CD4-positive, alpha-beta T cell treated with Interleukin-17A for 1 hour (primary cell): Measurements from ENCODE around the gene FAM167B.

Source experiments
- DNase-seq: peaks from one replicate; pipeline ENCODE4 v3.0.0-alpha.2; 2020

Gene FAM167B

GRCh38 chr1:32246888-32247273 is at the start of gene FAM167B:
FAM167B (plus strand) TSS chr1:32247222; CDS start chr1:32247422, 200 bp downstream.
- DNase-seq = no peak

GRCh38 chr1:32197837-32198236 is 49.2 kb upstream of the FAM167B start:
- DNase-seq = no peak

GRCh38 chr1:32198237-32199042 is 48.6 kb upstream of the FAM167B start:
- no peak for DNase-seq

- no peak for DNase-seq
These were observed 47.8 kb upstream of the FAM167B start for GRCh38 chr1:32199043-32199716.

- DNase-seq = no peak
These were observed 47.3 kb upstream of the FAM167B start for GRCh38 chr1:32199717-32200072.

GRCh38 chr1:32200226-32201010 is 46.6 kb upstream of the FAM167B start, which contains the start of gene CCDC28B:
CCDC28B (plus strand) TSS chr1:32200595; CDS start chr1:32201936, 1,341 bp downstream.
- peak; percentile 68 for DNase-seq

- peak; percentile 87 for DNase-seq
These were observed 45.8 kb upstream of the FAM167B start for GRCh38 chr1:32201011-32201855.

- no peak for DNase-seq
These were observed 42.1 kb upstream of the FAM167B start for GRCh38 chr1:32204943-32205361.

GRCh38 chr1:32205401-32206370 is 41.3 kb upstream of the FAM167B start, which contains the start of gene IQCC:
IQCC (plus strand) TSS chr1:32205671; CDS start chr1:32205682, 11 bp downstream.
- peak; percentile 90 for DNase-seq

GRCh38 chr1:32208469-32208868 is 38.6 kb upstream of the FAM167B start:
- no peak for DNase-seq

- DNase-seq = no peak
These were observed 38.1 kb upstream of the FAM167B start, which contains the start of gene DCDC2B for GRCh38 chr1:32208891-32209328. DCDC2B (plus strand) TSS chr1:32209089; CDS start chr1:32209094, 5 bp downstream.

GRCh38 chr1:32215629-32216480 is 31.2 kb upstream of the FAM167B start:
- peak; percentile 71 for DNase-seq

GRCh38 chr1:32216566-32216965 is 30.5 kb upstream of the FAM167B start:
- DNase-seq = no peak

GRCh38 chr1:32219022-32219421 is 28.0 kb upstream of the FAM167B start:
- DNase-seq = no peak

- no peak for DNase-seq
These were observed 26.1 kb upstream of the FAM167B start for GRCh38 chr1:32220746-32221580.

GRCh38 chr1:32221581-32221979 is 25.4 kb upstream of the FAM167B start:
- no peak for DNase-seq

- peak; percentile 94 for DNase-seq
These were observed 24.9 kb upstream of the FAM167B start, which contains the start of the genes EIF3I and TMEM234 for GRCh38 chr1:32221980-32222755. EIF3I (plus strand) TSS chr1:32222407; CDS start chr1:32222442, 35 bp downstream. TMEM234 (minus strand) TSS chr1:32222353; CDS start chr1:32222322, 31 bp downstream.

- DNase-seq = no peak
These were observed 23.3 kb upstream of the FAM167B start for GRCh38 chr1:32223683-32224082.
